ENCODE measurements around the gene NECTIN4. TPM values are rescaled to one million over a fixed set of nuclear protein-coding genes. Genes with fewer than 3 reads are reported as not detected.

NECTIN4 gene
- total and polyA plus RNA-seq, 10 of the 15 experiments (the other 5 are each of a cell fraction or from before 2014, with no cell fraction given), result 2.8 to 8.7 (median 3.7) TPM

GRCh38 chr1:161119092-161119903 is 29.9 kb upstream of the NECTIN4 start (continued):
- TF ChIP-seq ZBTB40 (IDR thresholded peaks at IDR 0.05; ENCODE audit: borderline replicate concordance) (no peak), MTA2 (IDR thresholded peaks at IDR 0.05; ENCODE audit: low read depth) (no peak), ZZZ3 (IDR thresholded peaks at IDR 0.05; ENCODE audit: control insufficient read depth, insufficient read length, low read depth) (no peak), BCL3 (IDR thresholded peaks at IDR 0.05; ENCODE audit: borderline replicate concordance, insufficient read depth, low read depth, low read length, poor library complexity, severe bottlenecking) (no peak), MYB (IDR thresholded peaks at IDR 0.05; ENCODE audit: borderline replicate concordance, low read depth, low read length) (no peak), CREB1 (IDR thresholded peaks at IDR 0.05; ENCODE audit: low read depth) (peak; percentile 86), RAD21 (IDR thresholded peaks at IDR 0.05; ENCODE audit: insufficient read depth, low read depth, low read length) (peak; percentile 41; the same call in 1 of the 2 replicates), NRF1 (conservative IDR thresholded peaks at IDR 0.05; ENCODE audit: low read depth, low read length) (no peak), MEF2A (IDR thresholded peaks at IDR 0.05; ENCODE audit: insufficient read depth, low read depth, low read length) (no peak), POLR2AphosphoS2 (IDR thresholded peaks at IDR 0.05; ENCODE audit: low read depth, low read length) (peak; percentile 19; the same call in 1 of the 2 replicates), HCFC1 (IDR thresholded peaks at IDR 0.05; ENCODE audit: low read length) (no peak), MAX (IDR thresholded peaks at IDR 0.05; ENCODE audit: low read depth, low read length) (0 out of 2 replicates have a peak, but pooled peaks have one; percentile 27), ZNF384 (IDR thresholded peaks at IDR 0.05; ENCODE audit: borderline replicate concordance, low read depth, low read length) (no peak), ESRRA (IDR thresholded peaks at IDR 0.05; ENCODE audit: low read length) (no peak), PBX3 (IDR thresholded peaks at IDR 0.05; ENCODE audit: insufficient replicate concordance, low read depth, low read length) (no peak), ETV6 (conservative IDR thresholded peaks at IDR 0.05 in 1 of 2, IDR thresholded peaks at IDR 0.05 in 1 of 2; ENCODE audit: borderline replicate concordance in 1 of 2, low read depth in 1 of 2) (no peak), MXI1 (IDR thresholded peaks at IDR 0.05; ENCODE audit: low read depth, low read length) (no peak), CTCF (IDR thresholded peaks at IDR 0.05 in 2 of 3, conservative IDR thresholded peaks at IDR 0.05 in 1 of 3; ENCODE audit: control insufficient read depth in 2 of 3, extremely low read depth in 1 of 3, insufficient read depth in 1 of 3, low read depth in 3 of 3, low read length in 3 of 3) (peak; percentile 47 to 63 (median 48); a peak in 5 of 6 replicates), ATF7 (IDR thresholded peaks at IDR 0.05; ENCODE audit: low read depth) (peak; percentile 57)

Data from GM12878 (cell line).